Activated T-cell treated with anti-CD3 and anti-CD28 coated beads for 1 hour (primary cell): ENCODE measurements around the gene CPNE8.
"Not testable (repeated sequence)": the region's sequence is repeated elsewhere in the genome, so short reads cannot be mapped to it uniquely, and the experiment has no call there.

ENCODE experiments used
- DNase-seq: peaks from one replicate; pipeline ENCODE4 v3.0.0-alpha.2; 2020; ENCODE audit warnings: low read depth

Gene CPNE8

DNA sequence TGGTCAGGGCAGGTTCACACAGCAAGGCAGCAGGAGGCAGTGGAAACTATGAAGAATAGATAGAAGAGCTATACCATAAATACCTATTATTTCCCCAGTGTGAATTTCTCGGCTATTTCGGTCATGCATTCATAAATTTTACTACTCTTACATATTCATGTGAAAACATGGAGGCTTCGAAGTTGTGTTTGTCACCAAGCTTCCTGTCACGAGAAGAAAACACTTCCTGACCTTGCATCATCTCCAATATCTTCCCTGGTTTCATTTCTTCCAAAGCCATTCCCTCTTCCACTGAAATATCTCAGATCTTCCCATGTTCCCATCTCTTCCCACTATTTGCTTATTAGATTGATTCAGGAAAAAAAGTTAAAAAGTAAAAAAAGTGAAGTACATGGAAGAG lies 80.4 kb downstream of the CPNE8 start:
- no peak for DNase-seq

DNA sequence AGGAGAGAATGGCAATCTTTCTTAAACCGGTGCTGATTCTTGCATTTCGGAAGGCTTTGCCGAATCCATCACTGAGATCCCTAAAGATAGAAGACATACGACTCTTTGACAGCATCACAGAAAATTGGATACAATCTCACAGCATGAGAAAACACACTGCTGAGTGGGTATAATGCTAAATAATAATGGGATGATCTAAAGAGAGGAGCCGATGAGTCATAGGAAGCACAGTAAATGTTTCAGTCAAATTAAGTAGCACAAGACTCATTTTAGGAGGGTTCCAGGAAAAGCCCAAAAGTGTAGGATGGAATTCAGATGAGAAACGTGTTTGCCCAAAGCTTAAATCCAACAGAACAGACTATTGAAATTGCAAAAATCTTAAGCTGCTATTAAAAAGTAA lies 81.7 kb downstream of the CPNE8 start:
- DNase-seq: no peak

DNA sequence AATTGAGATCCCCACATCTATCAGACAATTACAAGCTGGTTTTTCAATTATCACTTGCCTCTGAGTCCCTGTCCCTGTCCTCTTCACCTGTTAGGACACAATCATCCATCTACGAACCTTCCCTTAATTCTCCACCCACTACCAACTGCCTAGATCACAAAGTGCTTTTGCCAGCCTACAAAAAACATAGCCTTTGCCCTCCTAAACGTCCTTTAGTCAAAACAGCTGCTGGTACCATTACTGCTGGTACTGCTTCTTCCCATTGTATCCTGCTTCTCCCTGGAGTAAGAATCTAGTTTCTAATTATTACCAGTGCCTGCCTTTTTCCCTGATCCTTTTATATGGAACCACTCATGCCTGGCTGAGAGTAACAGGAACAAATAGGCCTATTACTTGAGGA lies 82.1 kb downstream of the CPNE8 start:
- DNase-seq: no peak

DNA sequence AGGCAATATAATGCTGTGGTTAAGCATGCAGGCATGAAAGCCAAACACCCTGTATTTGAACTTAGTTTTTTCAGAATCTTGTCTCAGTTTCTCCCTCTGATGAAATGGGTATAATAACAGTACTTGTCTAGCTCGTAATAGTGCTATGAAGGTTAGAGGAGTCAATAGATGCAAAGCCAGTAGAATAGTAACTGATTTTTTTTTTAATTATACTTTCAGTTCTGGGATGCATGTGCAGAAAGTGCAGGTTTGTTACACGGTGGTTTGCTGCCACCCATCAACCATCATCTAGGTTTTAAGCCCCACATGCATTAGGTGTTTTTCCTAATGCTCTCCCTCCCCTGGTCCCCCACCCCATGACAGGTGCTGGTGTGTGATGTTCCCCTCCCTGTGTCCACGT lies 87.4 kb downstream of the CPNE8 start:
- DNase-seq: no peak

DNA sequence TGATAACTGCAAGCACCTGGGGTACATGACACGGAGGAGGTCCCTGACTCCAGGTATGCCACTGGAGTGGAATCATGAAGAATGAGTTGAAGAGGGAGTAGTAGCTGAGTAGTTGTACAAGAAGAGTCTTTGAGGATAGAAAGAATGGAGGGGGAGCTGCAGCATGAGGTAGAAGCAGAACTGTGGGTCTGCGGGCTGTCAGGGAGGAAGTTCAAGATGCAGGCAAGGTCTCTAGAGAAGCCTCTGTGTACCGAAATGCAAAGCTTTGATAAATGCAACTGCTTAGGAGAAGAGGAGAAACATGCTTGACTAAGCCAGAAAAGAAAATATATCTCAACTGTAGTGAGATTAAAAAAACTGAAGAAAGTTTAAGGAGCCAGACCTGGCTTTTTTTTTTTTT lies 91.5 kb downstream of the CPNE8 start:
- no peak for DNase-seq

DNA sequence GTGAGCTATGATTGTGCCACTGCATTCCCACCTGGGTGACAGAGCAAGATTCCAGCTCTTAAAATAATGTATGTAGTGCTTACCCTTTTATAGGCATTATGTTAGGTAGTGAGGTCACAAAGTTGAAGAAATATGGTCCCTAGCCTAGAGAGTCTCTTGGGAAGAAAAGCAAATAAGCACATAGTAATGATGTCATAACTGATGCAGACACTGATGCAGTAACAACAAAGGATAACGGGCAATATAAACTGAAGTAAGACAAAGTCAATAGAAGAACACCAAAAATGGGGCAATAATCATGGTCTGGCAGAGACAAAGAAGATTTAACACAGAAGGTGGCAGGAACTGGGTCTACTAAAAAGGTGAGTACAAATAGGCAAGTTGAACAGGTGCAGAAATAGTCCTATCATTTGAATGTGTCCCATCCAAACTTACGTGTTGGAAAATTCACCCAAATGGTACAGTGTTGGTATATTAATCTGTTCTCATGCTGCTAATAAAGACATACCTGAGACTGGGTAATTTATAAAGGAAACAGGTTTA lies 93.5 kb downstream of the CPNE8 start:
- no peak for DNase-seq

DNA sequence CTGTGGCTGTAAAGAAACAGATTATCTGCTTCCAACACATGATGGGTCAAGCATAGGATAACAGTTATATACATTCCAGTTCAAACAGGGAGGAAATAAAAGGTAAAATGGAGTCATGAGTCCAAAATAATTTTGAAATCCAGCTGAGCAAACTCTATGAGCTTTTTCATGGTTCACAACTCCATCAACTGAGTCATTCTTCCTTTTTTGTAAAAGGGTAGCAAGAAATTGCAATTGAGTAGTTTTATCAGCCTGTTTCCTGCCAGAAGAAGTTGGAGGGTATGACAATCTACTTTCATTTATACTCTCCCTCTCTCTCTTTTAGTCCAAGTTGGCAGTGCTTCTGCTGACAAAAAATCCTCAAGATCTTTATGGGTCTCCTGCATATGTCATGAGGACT lies 95.6 kb downstream of the CPNE8 start:
- no peak for DNase-seq

DNA sequence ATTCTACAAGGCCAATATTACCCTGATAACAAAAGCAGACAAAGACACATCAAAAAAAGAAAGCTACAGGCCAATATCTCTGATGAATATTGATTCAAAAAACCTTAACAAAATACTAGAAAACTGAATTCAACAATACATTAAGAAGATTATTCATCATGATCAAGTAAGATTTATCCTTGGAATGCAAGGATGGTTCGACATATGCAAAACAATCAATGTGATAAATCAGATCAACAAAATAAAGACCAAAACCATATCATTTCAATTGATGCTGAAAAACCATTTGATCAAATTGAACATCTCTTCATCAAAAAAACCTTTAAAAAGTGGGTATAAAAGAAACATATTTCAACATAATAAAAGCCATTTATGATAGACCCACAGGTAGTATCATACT lies 117.3 kb downstream of the CPNE8 start:
- DNase-seq: no peak

DNA sequence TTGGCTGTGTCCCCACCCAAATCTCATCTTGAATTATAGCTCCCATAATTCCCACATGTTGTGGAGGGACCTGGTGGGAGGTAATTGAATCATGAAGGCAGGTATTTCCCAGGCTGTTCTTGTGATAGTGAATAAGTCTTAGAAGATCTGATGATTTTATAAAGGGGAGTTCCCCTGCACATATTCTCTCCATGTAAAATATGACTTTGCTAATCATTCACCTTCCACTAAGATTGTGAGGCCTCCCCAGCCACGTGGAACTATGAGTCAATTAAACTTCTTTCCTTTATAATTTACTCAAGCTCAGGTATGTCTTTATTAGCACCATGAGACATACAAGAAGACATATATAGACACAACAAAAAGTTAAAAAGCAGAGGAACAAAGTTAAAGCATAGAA lies 120.0 kb downstream of the CPNE8 start:
- DNase-seq: no peak

DNA sequence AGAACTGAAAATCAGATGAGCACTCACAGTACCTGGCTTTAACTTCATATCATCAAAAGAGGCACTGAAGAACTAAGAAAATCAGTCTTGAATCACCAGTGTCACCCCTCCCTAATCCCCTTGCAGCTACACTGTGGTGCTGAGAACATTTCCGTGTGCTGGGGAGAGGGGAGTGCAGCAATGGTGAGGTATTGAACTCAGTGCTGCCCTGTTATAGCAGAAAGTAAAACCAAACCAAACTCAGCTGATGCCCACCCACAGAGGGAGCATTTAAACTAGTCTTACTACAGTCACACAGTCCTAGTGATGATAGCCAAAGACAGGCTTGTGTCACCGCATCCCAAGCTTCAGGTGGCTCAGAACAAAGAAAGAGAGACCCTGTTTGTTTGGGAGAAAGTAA lies 122.1 kb downstream of the CPNE8 start:
- no peak for DNase-seq

DNA sequence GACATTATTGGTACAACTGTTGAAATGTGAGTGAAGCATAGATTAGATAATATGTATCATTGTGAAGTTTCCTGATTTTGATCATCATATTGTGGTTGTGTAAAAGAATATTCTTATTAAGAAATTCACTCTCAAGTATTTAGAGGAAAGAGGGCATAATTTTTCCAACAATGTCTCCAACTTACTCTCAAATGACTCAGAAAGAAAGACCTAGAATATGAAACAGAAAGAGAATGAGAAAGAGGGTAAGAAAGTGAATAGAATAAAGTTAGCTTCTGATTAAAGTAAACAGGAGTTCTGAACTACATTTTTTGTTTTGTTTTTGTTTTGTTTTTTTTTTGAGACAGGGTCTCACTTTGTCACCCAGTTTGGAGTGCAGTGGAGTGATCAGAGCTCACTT lies 123.0 kb downstream of the CPNE8 start:
- DNase-seq: no peak

DNA sequence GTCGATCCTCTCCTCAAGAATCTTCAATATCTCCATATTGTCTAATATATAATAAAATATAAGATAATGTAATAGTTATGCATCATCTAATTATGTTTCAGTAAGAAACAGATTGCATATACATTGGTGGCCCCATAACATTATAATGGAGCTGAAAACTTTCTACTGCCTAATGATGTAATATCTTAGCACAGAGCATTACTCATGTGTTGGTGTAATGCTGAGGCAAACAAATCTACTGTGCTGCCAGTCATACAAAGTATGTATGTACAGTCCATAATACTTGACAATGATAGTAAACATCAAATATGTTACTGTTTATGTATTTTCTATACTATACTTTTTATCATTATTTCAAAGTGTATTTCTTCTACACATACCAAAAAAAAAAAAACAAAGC lies 128.7 kb downstream of the CPNE8 start:
- DNase-seq: no peak

DNA sequence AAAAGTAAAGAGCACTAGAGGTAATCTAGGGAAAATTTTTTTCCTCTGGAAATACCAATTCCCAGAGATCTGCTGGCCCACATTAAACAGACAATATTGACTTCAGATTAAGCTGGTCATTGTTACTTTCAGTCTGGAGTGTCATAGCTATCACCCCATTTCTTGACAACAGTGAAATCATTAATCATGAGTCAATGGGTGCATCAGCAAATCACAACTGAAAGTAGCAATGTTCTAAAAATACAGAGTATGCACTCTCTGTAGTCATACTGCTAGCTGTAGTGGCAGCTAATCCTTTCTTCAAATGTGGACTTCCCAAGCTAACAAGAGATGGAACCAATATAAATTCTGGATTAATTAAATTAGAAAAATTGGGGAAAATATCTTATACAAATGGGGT lies 129.9 kb downstream of the CPNE8 start:
- no peak for DNase-seq

DNA sequence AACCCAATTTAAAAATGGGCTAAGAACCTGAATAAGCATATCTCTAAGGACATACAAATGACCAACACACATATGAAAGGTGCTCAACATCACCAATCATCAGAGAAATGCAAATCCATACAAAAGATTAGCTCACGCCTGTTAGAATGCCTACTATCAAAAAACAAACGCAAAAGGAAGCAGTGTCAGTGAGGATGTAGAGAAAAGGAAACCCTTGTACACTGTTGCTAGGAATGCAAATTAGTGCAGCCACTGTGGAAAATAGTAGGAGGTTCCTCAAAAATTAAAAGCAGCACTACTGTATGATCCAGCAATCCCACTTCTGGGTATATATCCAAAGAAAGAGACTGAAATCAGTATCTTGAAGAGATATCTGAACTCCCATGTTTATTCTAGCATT lies 133.0 kb downstream of the CPNE8 start:
- no peak for DNase-seq

DNA sequence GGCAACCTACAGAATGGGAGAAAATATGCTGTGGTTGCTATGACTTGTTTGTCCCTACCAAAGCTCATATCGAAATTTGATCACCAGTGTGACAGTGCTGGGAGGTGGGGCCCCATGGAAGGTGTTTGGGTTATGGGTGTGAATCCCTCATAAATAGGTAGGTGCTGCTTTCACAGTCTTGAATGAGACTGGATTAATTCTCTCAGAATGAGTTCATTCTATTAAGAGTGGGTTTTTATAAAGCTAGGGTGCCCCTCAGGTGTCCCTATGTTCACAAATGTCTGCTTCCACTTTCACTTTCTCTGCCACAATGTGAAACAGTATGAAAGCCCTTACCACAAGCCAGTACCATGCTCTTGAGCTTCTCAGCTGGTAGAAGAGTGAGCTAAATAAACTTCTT lies 133.5 kb downstream of the CPNE8 start:
- DNase-seq: no peak

DNA sequence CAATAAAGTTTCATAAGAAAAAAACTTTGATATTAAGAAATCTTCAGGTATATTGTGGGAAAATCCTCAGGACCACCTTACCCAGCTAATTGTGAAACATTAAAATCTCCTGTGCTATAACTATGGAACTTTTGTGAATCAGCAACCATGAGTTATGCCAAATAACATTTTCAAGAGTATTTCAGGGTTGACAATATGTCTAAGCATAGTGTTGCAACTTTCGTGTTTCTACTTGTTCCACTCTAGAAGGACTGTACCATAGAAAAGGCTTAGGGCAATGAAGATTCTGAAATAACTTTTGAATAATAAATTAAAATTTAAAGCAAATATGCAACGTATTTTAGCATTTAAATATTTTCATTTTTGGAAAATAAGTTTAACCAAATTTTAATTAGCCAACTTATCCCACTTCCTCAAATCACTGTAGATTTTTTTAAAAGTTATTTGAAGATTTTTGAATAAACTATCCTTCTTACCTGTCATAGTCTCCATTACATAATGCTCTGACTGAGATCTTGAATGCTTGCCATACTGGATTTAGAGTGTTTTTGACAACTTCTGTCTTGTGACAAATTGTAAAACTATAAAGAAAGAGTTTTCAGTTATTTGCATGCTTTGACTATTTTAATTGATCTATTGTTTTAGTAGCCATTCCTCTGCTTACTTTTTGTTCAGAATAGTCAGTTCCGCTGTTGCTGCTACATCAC lies 143.6 kb downstream of the CPNE8 start:
- no peak for DNase-seq

DNA sequence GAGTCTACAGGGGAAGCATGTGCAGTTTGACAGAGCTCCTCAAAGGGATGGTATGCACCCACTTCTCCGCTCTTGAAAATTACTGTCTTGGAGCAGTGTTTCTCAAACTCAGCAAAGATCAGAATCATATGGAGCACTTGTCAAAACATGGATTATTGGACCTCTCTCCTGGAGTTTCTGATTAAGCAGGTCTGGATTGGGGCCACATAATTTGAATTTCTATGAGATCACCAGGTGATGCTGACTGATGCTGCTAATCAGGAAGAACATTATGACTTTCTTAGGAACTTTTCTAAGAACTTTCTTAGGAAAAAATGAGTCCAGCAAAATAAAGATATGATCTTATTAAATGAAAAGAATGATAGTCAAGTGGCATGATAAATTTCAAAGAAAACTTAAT lies 144.3 kb downstream of the CPNE8 start:
- DNase-seq: no peak

DNA sequence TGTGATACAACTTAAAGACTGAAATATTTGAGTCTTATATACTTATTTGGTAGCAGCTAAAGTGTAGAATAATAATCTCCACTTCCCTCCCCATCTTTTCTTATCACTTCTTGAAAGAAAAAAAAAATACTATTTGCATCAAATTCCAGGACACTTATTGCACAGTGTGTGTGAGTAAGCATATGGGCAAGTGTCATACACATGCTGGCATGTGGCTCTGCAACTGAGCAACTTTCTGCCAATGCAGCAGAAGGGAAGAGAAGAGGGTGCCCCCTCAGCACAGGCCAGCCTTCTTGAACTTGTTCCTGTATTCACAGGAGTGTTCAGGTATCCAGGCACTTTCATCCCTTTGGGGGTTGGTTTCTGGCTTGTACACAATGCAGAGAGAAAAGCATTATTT lies 145.8 kb downstream of the CPNE8 start:
- no peak for DNase-seq

DNA sequence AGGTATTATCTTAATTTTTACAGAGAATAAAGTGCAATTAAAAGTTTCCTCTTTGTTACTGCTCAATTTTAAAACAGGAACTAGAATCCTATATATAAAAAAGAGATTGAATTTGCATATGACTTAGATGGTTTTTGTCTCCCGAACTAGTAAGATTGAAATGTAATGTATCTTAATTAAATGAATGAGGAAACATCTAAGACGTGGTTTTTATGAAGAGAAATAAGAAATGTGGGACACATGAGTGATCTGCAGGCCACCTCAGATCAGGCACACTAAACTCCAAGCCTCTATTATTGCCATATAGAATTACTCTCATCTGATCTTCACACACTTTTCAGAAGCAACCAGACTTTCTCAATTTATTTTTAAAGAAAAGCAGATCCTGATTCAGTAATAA lies 158.6 kb downstream of the CPNE8 start:
- no peak for DNase-seq

DNA sequence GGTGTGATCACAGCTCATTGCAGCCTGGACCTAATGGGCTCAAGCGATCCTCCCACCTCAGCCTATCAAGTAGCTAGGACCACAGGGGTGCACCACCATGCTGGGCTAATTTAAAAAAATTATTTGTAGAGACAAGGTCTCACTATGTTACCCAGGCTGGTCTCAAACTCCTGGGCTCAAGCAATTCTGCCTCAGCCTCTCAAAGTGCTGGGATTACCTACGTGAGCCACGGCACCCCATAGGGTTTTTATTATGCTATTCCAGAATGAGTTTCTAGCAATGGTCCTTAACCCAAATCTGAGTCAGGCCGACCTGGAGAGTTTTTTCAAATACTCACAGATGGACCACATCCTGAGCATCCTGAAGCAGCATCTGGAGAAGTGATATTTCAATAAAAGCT lies 159.8 kb downstream of the CPNE8 start:
- no peak for DNase-seq

DNA sequence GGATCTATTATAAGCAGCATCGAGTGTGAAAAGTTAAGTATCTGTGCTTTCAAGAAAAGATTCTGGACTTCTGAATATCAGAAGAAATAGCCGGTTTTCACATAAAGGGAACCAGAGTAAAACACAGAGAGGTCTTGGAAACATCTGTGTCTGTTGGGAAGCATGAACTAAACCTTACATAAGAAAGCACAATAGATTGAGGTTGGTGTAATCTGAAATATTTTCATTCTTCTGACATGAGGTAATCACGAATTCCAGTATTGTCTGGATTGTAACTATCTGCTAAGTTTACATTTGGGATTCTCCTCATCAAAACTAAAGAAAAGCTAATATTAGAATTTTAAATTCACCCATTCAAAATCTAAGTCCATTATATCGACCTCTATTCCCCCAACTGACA lies 161.3 kb downstream of the CPNE8 start:
- DNase-seq: no peak

DNA sequence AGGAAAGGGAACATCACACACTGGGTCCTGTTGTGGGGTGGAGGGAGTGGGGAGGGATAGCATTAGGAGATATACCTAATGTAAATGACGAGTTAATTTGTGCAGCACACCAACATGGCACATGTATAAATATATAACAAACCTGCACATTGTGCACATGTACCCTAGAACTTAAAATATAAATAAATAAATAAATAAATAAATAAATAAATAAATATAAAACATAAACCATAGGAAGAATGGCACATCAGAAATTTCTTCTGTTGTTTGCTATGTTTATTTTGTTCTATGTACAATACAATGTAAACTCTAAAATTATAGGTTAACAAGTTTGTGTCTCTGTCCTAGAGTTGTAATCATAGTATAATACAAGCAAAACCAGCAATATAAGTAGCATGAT lies 162.9 kb downstream of the CPNE8 start:
- DNase-seq: not testable (repeated sequence)

DNA sequence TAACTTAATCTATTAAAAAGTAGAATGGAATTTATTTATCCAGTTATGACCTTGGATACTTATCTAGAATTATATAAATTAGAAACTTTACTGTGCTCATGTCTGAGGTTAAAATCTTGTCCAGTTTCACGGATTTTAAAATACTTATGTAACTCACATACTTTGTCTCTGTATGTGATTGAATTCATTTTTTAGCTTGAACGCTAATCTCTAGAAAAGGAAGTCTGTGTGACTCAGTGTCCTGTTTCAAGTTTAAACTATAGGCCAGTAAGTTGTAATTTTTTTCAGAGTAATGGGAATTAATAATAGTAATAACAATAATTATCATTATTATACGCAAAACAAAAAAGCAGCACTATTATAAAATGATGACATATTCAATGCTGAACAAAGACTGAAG lies 168.6 kb downstream of the CPNE8 start:
- no peak for DNase-seq

DNA sequence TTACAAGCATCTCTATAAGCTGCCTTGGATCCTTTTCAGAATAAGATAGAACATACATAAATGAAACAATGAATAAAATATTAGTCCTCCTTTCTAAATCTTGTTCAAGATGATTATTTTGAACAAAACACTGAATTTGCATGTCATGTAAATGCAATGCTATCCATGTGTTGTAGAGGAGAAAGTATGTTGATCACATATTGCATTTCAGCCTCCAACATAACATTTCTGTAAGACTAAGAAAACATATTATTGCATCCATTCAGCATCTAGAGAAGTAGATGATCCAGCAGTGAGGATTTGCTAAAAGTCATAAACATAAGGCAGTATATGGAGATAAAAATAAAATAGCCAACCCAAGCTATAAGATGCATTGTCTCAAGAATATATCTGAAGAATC lies 172.6 kb downstream of the CPNE8 start:
- no peak for DNase-seq

DNA sequence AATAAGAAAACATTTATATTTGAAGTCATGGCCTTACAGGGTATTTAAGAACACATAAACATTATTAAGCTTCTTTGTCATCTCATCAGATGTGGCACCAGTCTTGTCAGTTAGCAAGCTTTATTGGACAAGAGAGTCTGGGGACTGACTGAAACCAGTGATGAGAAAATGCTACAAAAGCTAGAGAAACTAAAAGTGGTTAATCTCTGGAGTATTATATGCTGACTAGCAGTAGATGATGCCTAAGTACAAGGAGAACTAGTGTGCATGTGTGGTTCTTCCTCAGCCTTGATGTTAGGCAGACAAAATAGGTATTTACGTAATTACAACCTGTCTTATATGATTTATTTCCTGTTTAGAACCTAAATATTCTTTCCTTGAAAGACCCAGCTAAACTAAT lies 176.5 kb downstream of the CPNE8 start:
- no peak for DNase-seq
